H1 (cell line): ENCODE measurements around the gene TUBB2B. TPM values are rescaled to one million over a fixed set of nuclear protein-coding genes. Genes with fewer than 3 reads are reported as not detected.
A peak's percentile ranks its signal among the peaks of the same experiment; 100 is the strongest.

ENCODE experiments used
- CTCF ChIA-PET: fragments of 300-600 bp; sonication (Branson Sonifier 250); formaldehyde crosslinking; loops from one replicate; lab custom pipeline; 2021; ENCODE audit not compliant: partially characterized antibody; lab: Charles Lee
- POLR2A ChIA-PET: fragments of 300-600 bp; sonication (Branson Sonifier 250); formaldehyde crosslinking; loops from one replicate; lab custom pipeline; 2021; ENCODE audit warnings: inconsistent platforms; ENCODE audit not compliant: partially characterized antibody; lab: Charles Lee
- DNase-seq, 2 experiments: peaks; one replicate each; pipeline versions ENCODE4 v3.0.0 to v3.0.0-alpha.2; 2010 to 2022; ENCODE audit warnings: low spot score in 2 of 2, low read depth in 1 of 2, mixed read lengths in 1 of 2
- FAIRE-seq: peaks from 2 replicates; lab custom pipeline; 2011; peaks lifted over from hg19 to GRCh38; lab: Jason Lieb, UNC
- H2AFZ ChIP-seq: 2 replicates; pipeline ENCODE4 v1.8.1; 2012; ENCODE audit warnings: low read length, inconsistent platforms
- H2AK5ac ChIP-seq: 2 replicates; pipeline ENCODE4 v1.6.1; 2013; ENCODE audit warnings: low read depth, low read length
- H2BK120ac ChIP-seq: replicated peaks from 2 replicates; pipeline ENCODE3; 2013; ENCODE audit warnings: low read depth, low read length, inconsistent platforms
- H2BK12ac ChIP-seq: 2 replicates; pipeline ENCODE4 v1.6.1; 2013; ENCODE audit warnings: low read depth, low read length
- H2BK15ac ChIP-seq: 2 replicates; pipeline ENCODE4 v1.6.1; 2013; ENCODE audit warnings: low read length
- H2BK20ac ChIP-seq: 2 replicates; pipeline ENCODE4 v1.6.1; 2013; ENCODE audit warnings: low read length
- H2BK5ac ChIP-seq: 2 replicates; pipeline ENCODE4 v1.6.1; 2013; ENCODE audit warnings: low read depth, low read length
- H3K14ac ChIP-seq: 2 replicates; pipeline ENCODE4 v1.6.1; 2013; ENCODE audit warnings: inconsistent platforms; ENCODE audit not compliant: insufficient read length
- H3K18ac ChIP-seq: 2 replicates; pipeline ENCODE4 v1.6.1; 2013; ENCODE audit warnings: low read length; ENCODE audit errors: extremely low read depth
- H3K23ac ChIP-seq: 2 replicates; pipeline ENCODE4 v1.6.1; 2013; ENCODE audit warnings: inconsistent platforms; ENCODE audit not compliant: insufficient read length
- H3K23me2 ChIP-seq: 2 replicates; pipeline ENCODE4 v1.6.1; 2013; ENCODE audit warnings: low read depth, low read length
- H3K27ac ChIP-seq: 2 replicates; pipeline ENCODE4 v1.6.1; 2011; ENCODE audit warnings: low read depth, low read length, inconsistent platforms
- H3K27me3 ChIP-seq, 4 experiments: replicated peaks in 1 of 4; 1 replicate in 1 of 4; 2 replicates in 3 of 4; pipeline versions ENCODE4 v1.6.1 to v1.8.1; 2011 to 2013; ENCODE audit warnings: low read length in 3 of 4, mild to moderate bottlenecking in 3 of 4, inconsistent platforms in 2 of 4, mixed read lengths in 2 of 4, moderate library complexity in 1 of 4; ENCODE audit not compliant: control insufficient read depth in 3 of 4, insufficient read depth in 3 of 4; ENCODE audit errors: extremely low read depth in 1 of 4
- H3K36me3 ChIP-seq, 4 experiments: 2 replicates each; pipeline versions ENCODE4 v1.6.1 to v1.8.1; 2011 to 2013; ENCODE audit warnings: mild to moderate bottlenecking in 4 of 4, low read length in 3 of 4, moderate library complexity in 2 of 4, control low read depth in 1 of 4, inconsistent platforms in 1 of 4; ENCODE audit not compliant: insufficient read depth in 4 of 4, control insufficient read depth in 2 of 4
- H3K4ac ChIP-seq: replicated peaks from 2 replicates; pipeline ENCODE3; 2013; ENCODE audit warnings: low read length, low read depth, mixed read lengths, inconsistent platforms; ENCODE audit not compliant: insufficient read length
- H3K4me1 ChIP-seq, 4 experiments: replicated peaks in 1 of 4; 1 replicate in 1 of 4; 2 replicates in 3 of 4; pipeline versions ENCODE4 v1.6.1 to v1.8.1; 2011 to 2013; ENCODE audit warnings: low read length in 3 of 4, inconsistent platforms in 2 of 4, mixed read lengths in 1 of 4; ENCODE audit not compliant: insufficient read depth in 4 of 4, control insufficient read depth in 3 of 4
- H3K4me2 ChIP-seq, 2 experiments: 2 replicates each; pipeline versions ENCODE4 v1.6.1 to v1.8.1; 2011 to 2013; ENCODE audit warnings: low read depth in 2 of 2, low read length in 2 of 2, control low read depth in 1 of 2, inconsistent platforms in 1 of 2, mild to moderate bottlenecking in 1 of 2; ENCODE audit not compliant: insufficient read depth in 1 of 2
- H3K4me3 ChIP-seq, 4 experiments: fragments of 200-600, 300-600 bp in 1 of 4; sonication (generic), shearing (Covaris generic), sonication (Bioruptor Twin) in 1 of 4; 2 replicates each; pipeline versions ENCODE4 v1.5.1 to v1.8.1; 2011 to 2016; ENCODE audit warnings: low read length in 4 of 4, low read depth in 3 of 4, control low read depth in 2 of 4, inconsistent platforms in 2 of 4, mild to moderate bottlenecking in 2 of 4, mixed read lengths in 1 of 4, moderate library complexity in 1 of 4; ENCODE audit not compliant: insufficient read depth in 2 of 4; ENCODE audit errors: extremely low read depth in 1 of 4
- H3K56ac ChIP-seq: replicated peaks from 2 replicates; pipeline ENCODE3; 2013; ENCODE audit warnings: low read depth, mild to moderate bottlenecking, mixed read lengths, low read length, inconsistent platforms; ENCODE audit not compliant: insufficient read length
- H3K79me1 ChIP-seq: 2 replicates; pipeline ENCODE4 v1.6.1; 2013; ENCODE audit warnings: low read depth, low read length, control low read depth
- H3K79me2 ChIP-seq, 2 experiments: 2 replicates each; pipeline versions ENCODE4 v1.6.1 to v1.8.1; 2012 to 2013; ENCODE audit warnings: low read length in 2 of 2, mild to moderate bottlenecking in 2 of 2, inconsistent platforms in 1 of 2; ENCODE audit not compliant: insufficient read depth in 2 of 2, control insufficient read depth in 1 of 2
- H3K9ac ChIP-seq, 4 experiments: replicated peaks in 1 of 4; 1 replicate in 1 of 4; 2 replicates in 3 of 4; pipeline versions ENCODE4 v1.6.1 to v1.8.1; 2011 to 2013; ENCODE audit warnings: low read depth in 3 of 4, low read length in 3 of 4, control low read depth in 2 of 4, mild to moderate bottlenecking in 2 of 4, moderate library complexity in 2 of 4, inconsistent platforms in 1 of 4; ENCODE audit errors: extremely low read depth in 1 of 4
- H3K9me3 ChIP-seq, 2 experiments: 2 replicates each; pipeline versions ENCODE4 v1.6.1 to v1.8.1; 2012 to 2013; ENCODE audit warnings: mild to moderate bottlenecking in 2 of 2, moderate library complexity in 2 of 2, control low read depth in 1 of 2, inconsistent platforms in 1 of 2, low read depth in 1 of 2, low read length in 1 of 2, mixed read lengths in 1 of 2; ENCODE audit not compliant: insufficient read depth in 2 of 2
- H4K20me1 ChIP-seq, 2 experiments: replicated peaks in 1 of 2; 2 replicates each; pipeline versions ENCODE3 to v1.8.1; 2011 to 2013; ENCODE audit warnings: inconsistent platforms in 2 of 2, low read length in 2 of 2, mild to moderate bottlenecking in 1 of 2; ENCODE audit not compliant: insufficient read depth in 2 of 2, control insufficient read depth in 1 of 2
- H4K5ac ChIP-seq: 2 replicates; pipeline ENCODE4 v1.6.1; 2013; ENCODE audit warnings: low read length, low read depth, mixed read lengths, inconsistent platforms; ENCODE audit not compliant: insufficient read length
- H4K8ac ChIP-seq: 2 replicates; pipeline ENCODE4 v1.8.0; 2013; ENCODE audit warnings: mild to moderate bottlenecking, moderate library complexity, low read length, inconsistent platforms; ENCODE audit not compliant: insufficient read depth; ENCODE audit errors: extremely low read depth
- H4K91ac ChIP-seq: replicated peaks from 2 replicates; pipeline ENCODE3; 2013; ENCODE audit warnings: low read length, mixed read lengths, inconsistent platforms; ENCODE audit not compliant: insufficient read length
- ATF2 ChIP-seq: IDR thresholded peaks from 2 replicates; pipeline ENCODE4 v1.6.1; 2012; ENCODE audit warnings: low read length, inconsistent platforms
- ATF3 ChIP-seq: IDR thresholded peaks from 2 replicates; pipeline ENCODE4 v1.6.1; 2011; ENCODE audit warnings: low read depth, mild to moderate bottlenecking, low read length; ENCODE audit not compliant: insufficient read depth
- CHD1 ChIP-seq: IDR thresholded peaks from 2 replicates; pipeline ENCODE4 v1.6.1; 2012; ENCODE audit warnings: low read depth, low read length, improper control_type of control experiment
- CTCF ChIP-seq, 3 experiments: IDR thresholded peaks; 1 replicate in 2 of 3; 2 replicates in 1 of 3; pipeline versions ENCODE4 v1.5.1 to v1.6.1; 2011; ENCODE audit warnings: low read length in 3 of 3, mild to moderate bottlenecking in 3 of 3, inconsistent platforms in 2 of 3, low read depth in 1 of 3, moderate library complexity in 1 of 3; ENCODE audit not compliant: insufficient read depth in 1 of 3; ENCODE audit errors: control extremely low read depth in 1 of 3
- KDM1A ChIP-seq: fragments of 200-600, 300-600 bp; sonication (generic); IDR thresholded peaks from 2 replicates; pipeline ENCODE4 v1.7.1; 2016; ENCODE audit warnings: mild to moderate bottlenecking, low read length, borderline replicate concordance
- SP4 ChIP-seq: IDR thresholded peaks from 2 replicates; pipeline ENCODE4 v1.6.1; 2012; ENCODE audit warnings: low read length, inconsistent platforms
- TBP ChIP-seq: IDR thresholded peaks from 2 replicates; pipeline ENCODE4 v1.6.1; 2011; ENCODE audit warnings: low read depth, low read length, improper control_type of control experiment
- whole genome bisulfite sequencing, 2 experiments: shearing (Covaris generic) in 1 of 2; methylation state at CpG; one replicate each; pipeline versions ENCODE4 v1.1.6 to v1.1.7; 2013 to 2015; ENCODE audit warnings: low lambda C conversion rate in 2 of 2, mixed read lengths in 2 of 2, inconsistent platforms in 1 of 2, low coverage in 1 of 2, missing lambda C conversion rate in 1 of 2; ENCODE audit not compliant: insufficient replicate concordance in 2 of 2, insufficient coverage in 1 of 2, insufficient read length in 1 of 2; ENCODE audit errors: extremely low coverage in 1 of 2, missing lambda C conversion rate in 1 of 2; 5-methylcytosine and 5-hydroxymethylcytosine counted together
- polyA plus RNA-seq, 7 experiments: library from polyadenylated mRNA; depleted of rRNA in 3 of 7; stranded (reverse) in 5 of 7; unstranded in 2 of 7; fragments of >200 nt in 5 of 7; fragments of 200-250 nt in 2 of 7; gene quantifications; 1 replicate in 5 of 7; 2 replicates in 1 of 7; 4 replicates in 1 of 7; pipeline versions ENCODE4 v1.2.1 to v1.2.3, GENCODE V29; 2011 to 2013; ENCODE audit warnings: missing spikeins in 2 of 7, mixed read lengths in 2 of 7
- total RNA-seq: library from RNA; stranded (reverse); fragmentation: NEBNext Ultra II Directional; extraction: Animal tissue kit (Norgen Biotek cat#: 25700); gene quantifications from 2 replicates; pipeline ENCODE4 v1.2.1, GENCODE V29; 2021

Gene TUBB2B
- total and polyA plus RNA-seq, 2 of the 8 experiments (the other 6 are each of a cell fraction or from before 2014, with no cell fraction given): 612 to 722 TPM

- H3K79me1 ChIP-seq: peaks cover 5% of the 10 kb centered on the region; the same call in 1 of the 2 replicates
- no peaks in the 10 kb centered on the region for H3K9me3 ChIP-seq
- no peak overlapping the region for H2BK20ac ChIP-seq
- peaks cover 15 to 16% of the 10 kb centered on the region in 2 experiments for H4K20me1 ChIP-seq
- peak overlapping the region; percentile 49 to 99 (median 74); a peak in 5 of 8 replicates for H3K4me3 ChIP-seq
- no peak overlapping the region for H3K27ac ChIP-seq
- peaks cover 40% of the 10 kb centered on the region for H3K23me2 ChIP-seq
- H3K4me2 ChIP-seq: peak overlapping the region; percentile 91 to 98
- H3K18ac ChIP-seq: no peak overlapping the region
- H3K4me1 ChIP-seq: peaks cover 6 to 22% (median 16%) of the 10 kb centered on the region in 4 experiments; a peak in 6 of 7 replicates
- no peak overlapping the region for H3K14ac ChIP-seq
- ChIA-PET POLR2A (interaction anchor here (0.6 to 7.6 kb wide), 21 partner anchors 9 to 464 kb away, joined by 3 to 122 read pairs (median 5); partner anchors contain the start of gene TUBB2A), CTCF (interaction anchor here (0.6 to 17.3 kb wide), 14 partner anchors 9 to 244 kb away, joined by 3 to 263 read pairs (median 5); no protein-coding TSS in a partner anchor)
- no peak overlapping the region for H4K91ac ChIP-seq
- peaks cover 0 to 23% (median 19%) of the 10 kb centered on the region in 4 experiments; a peak in 6 of 7 replicates for H3K27me3 ChIP-seq
- no peak for FAIRE-seq
- H2BK5ac ChIP-seq: no peak overlapping the region
- 28% methylated on average over 11 of the region's 11 CpGs; no CpG with 5 or more reads in 1 of the 2 experiments for WGBS, 2 experiments
- H2BK12ac ChIP-seq: no peak overlapping the region
- H4K5ac ChIP-seq: no peak overlapping the region
- H2AFZ ChIP-seq: no peak overlapping the region
- no peak for DNase-seq
- H2BK15ac ChIP-seq: no peak overlapping the region
- H3K36me3 ChIP-seq: peaks cover 4 to 6% (median 5%) of the 10 kb centered on the region in 4 experiments; a peak in 7 of 8 replicates
- no peak overlapping the region for H3K9ac ChIP-seq
- H3K79me2 ChIP-seq: peaks cover 15 to 19% of the 10 kb centered on the region in 2 experiments
- H2AK5ac ChIP-seq: no peak overlapping the region
- no peak overlapping the region for H3K23ac ChIP-seq
- no peak overlapping the region for H3K4ac ChIP-seq
- H2BK120ac ChIP-seq: no peak overlapping the region
- no peak overlapping the region for H4K8ac ChIP-seq
- H3K56ac ChIP-seq: no peak overlapping the region
- TF ChIP-seq TBP (no peak), ATF3 (no peak), SP4 (no peak), CTCF (IDR thresholded peaks at IDR 0.05; ENCODE audit: control extremely low read depth in 1 of 3, insufficient read depth in 1 of 3, low read depth in 1 of 3, low read length in 3 of 3) (no peak), KDM1A (no peak), ATF2 (no peak), CHD1 (no peak)
These were observed 2.9 kb upstream of the TUBB2B start for GRCh38 chr6:3230256-3230882.
